ENCODE results near the gene NCR3LG1.

NCR3LG1 gene

GRCh38 chr11:17375547-17375946, 23.9 kb downstream of the NCR3LG1 start:
- DNase-seq: no peak

GRCh38 chr11:17376493-17376892, 24.9 kb downstream of the NCR3LG1 start:
- DNase-seq: no peak

GRCh38 chr11:17378655-17379054, 27.1 kb downstream of the NCR3LG1 start:
- no peak for DNase-seq

- no peak for DNase-seq
Observed at GRCh38 chr11:17379383-17380180, 28.0 kb downstream of the NCR3LG1 start.

- no peak for DNase-seq
Observed at GRCh38 chr11:17381156-17381555, 29.6 kb downstream of the NCR3LG1 start.

- no peak for DNase-seq
Observed at GRCh38 chr11:17382046-17382728, 30.6 kb downstream of the NCR3LG1 start.

- no peak for DNase-seq
Observed at GRCh38 chr11:17383461-17383860, 31.9 kb downstream of the NCR3LG1 start.

GRCh38 chr11:17384002-17384511, 32.5 kb downstream of the NCR3LG1 start:
- peak; percentile 39 for DNase-seq

GRCh38 chr11:17385492-17385891, 33.9 kb downstream of the NCR3LG1 start:
- DNase-seq: no peak

- no peak for DNase-seq
Observed at GRCh38 chr11:17385926-17386325, 34.3 kb downstream of the NCR3LG1 start.

GRCh38 chr11:17386331-17387084, 34.9 kb downstream of the NCR3LG1 start:
- DNase-seq: no peak

GRCh38 chr11:17387254-17387653, 35.7 kb downstream of the NCR3LG1 start:
- DNase-seq: no peak

GRCh38 chr11:17387811-17388210, 36.2 kb downstream of the NCR3LG1 start:
- DNase-seq: no peak

- DNase-seq: no peak
Observed at GRCh38 chr11:17388609-17389210, 37.1 kb downstream of the NCR3LG1 start, which contains the start of gene KCNJ11. Gene KCNJ11, minus strand, starts transcription at chr11:17388659. Its CDS starts 568 bp downstream, at chr11:17388091.

GRCh38 chr11:17389211-17389956, 37.8 kb downstream of the NCR3LG1 start:
- DNase-seq: peak; percentile 57

- DNase-seq: no peak
Observed at GRCh38 chr11:17389957-17390649, 38.5 kb downstream of the NCR3LG1 start.

GRCh38 chr11:17391493-17392355, 40.1 kb downstream of the NCR3LG1 start:
- no peak for DNase-seq

- no peak for DNase-seq
Observed at GRCh38 chr11:17392872-17393271, 41.3 kb downstream of the NCR3LG1 start.

GRCh38 chr11:17393472-17393871, 41.9 kb downstream of the NCR3LG1 start:
- DNase-seq: no peak

- DNase-seq: no peak
Observed at GRCh38 chr11:17394743-17395390, 43.3 kb downstream of the NCR3LG1 start.
